HG03565 (cell line): Measurements from ENCODE around the gene KIF23.
A peak's percentile ranks its signal among the peaks of the same experiment; 100 is the strongest.

Experiments
- ATAC-seq: cut with Tn5 transposase; IDR thresholded peaks from one replicate; pipeline ENCODE4 v1.9.1; 2021; ENCODE audit warnings: mild to moderate bottlenecking, moderate library complexity; ENCODE audit not compliant: unreplicated experiment

Gene KIF23

DNA sequence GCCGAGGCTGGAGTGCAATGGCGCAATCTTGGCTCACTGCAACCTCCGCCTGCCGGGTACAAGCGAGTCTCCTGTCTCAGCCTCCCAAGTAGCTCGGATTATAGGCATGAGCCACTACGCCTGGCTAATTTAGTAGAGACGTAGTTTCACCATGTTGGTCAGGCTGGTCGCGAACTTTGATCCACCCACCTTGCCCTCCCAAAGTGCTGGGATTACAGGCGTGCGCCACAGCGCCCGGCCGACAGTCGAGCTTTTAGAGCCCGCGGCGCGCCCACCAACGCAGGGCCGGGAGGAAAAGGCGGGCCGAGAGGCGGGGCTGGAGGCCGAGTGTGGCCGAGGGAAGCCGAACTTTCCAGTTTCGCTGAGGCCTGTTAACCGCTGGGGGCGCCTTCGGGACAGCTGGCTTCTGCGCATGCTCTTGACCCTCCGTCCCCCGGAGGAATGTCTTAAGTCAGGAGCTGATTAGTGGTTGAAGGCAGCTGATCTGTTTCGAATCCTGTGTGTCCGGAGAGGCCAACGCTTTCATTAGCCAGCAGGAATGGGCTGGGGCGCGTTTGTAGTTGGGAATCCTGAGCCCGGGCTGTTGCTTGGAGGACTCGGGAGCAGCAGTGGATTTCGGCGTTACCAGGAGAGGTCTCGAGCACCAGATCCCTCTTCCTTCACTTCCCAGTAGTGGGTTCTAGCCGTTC is 48.5 kb downstream of the KIF23 start:
- peak; percentile 80 for ATAC-seq

DNA sequence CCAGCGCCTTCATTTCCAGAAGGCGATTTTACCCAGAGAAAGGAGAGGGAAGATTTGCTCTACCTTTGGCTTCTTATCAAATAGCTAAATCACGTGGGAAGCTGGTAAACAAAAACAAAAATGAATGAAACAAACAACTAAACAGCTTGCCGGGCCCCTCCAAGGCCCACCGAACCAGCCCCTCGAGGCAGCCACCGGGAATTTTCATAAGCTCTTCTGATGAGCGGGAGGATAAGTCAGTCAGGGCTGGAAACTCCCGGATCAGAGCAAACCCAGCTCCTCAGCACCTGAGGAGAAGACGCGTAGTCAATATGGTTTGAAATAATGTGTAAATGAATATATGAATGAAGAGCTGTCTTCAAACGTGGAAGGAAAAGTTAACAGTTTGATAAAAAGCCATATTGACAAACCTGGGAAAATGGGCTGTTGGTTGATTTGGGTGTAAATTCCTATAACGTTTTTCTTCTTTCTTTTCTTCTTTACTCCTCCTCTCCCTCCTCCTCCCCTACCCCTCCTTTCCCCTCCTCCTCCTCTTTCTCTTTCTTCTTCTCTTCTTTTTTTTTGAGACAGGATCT is 49.1 kb downstream of the KIF23 start:
- no peak for ATAC-seq

GRCh38 chr15:69465253-69465652 is 51.1 kb downstream of the KIF23 start:
- no peak for ATAC-seq

DNA sequence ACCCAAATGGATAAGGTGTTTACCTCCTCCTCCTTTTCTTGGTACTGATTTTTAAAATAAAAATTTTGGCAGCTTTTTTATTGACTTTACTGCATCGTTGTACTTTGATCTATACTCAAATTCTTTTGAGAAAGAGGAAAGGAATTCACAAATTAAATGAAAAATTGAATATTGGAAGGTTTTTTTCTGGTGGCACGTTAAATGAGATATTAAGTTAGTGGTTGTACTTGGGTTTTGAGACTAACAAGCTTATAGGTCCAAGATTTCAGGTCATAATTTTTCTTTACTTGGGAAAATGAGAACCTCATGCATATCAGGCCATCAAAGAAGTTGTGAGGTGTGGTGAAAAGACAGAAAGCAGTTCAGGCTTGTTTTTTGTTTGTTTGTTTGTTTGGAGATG is 52.6 kb downstream of the KIF23 start:
- no peak for ATAC-seq

GRCh38 chr15:69467636-69468035 is 53.5 kb downstream of the KIF23 start:
- no peak for ATAC-seq

DNA sequence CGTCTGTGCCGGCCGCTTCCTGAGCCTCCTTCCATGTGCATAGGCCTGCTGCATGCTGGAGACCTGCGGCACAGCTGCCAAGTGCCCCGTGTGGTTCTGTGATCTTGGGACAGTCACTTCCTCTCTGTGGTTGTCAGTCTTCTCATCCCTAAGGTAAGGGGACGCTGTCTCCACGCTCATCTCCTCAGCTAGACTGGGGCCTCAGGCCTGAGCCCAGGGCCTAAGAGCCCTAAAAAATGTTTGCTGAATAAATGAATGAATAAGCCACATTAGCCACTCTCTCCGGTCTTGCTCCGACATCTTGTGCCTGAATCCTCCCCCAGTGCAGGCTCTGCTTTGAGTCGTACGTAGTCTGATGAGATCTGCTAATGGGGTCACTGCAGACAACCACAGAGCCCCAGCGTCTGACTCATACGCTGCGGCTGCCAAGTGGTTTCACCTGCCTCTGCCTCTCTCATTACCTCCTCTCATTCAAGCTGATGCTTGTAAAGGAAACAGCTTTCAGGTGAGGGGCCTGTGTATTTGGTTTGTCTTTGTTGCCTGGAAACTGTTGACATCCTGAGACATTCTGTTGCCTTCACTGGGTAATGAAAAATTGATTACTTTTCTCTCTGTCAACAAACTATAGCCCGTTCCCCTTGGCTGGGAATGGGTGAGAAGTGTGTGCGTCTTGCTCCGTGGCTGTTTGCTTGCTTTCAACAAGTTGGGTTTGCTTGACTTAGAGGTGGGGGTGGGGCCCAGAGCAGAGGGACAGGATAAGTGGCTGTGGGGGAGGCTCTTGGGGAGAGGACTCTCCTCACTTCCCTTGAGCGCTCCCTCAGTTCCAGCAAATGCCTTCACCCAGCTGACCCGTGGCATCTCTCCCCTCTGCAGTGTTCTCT is 54.3 kb downstream of the KIF23 start:
- no peak for ATAC-seq

DNA sequence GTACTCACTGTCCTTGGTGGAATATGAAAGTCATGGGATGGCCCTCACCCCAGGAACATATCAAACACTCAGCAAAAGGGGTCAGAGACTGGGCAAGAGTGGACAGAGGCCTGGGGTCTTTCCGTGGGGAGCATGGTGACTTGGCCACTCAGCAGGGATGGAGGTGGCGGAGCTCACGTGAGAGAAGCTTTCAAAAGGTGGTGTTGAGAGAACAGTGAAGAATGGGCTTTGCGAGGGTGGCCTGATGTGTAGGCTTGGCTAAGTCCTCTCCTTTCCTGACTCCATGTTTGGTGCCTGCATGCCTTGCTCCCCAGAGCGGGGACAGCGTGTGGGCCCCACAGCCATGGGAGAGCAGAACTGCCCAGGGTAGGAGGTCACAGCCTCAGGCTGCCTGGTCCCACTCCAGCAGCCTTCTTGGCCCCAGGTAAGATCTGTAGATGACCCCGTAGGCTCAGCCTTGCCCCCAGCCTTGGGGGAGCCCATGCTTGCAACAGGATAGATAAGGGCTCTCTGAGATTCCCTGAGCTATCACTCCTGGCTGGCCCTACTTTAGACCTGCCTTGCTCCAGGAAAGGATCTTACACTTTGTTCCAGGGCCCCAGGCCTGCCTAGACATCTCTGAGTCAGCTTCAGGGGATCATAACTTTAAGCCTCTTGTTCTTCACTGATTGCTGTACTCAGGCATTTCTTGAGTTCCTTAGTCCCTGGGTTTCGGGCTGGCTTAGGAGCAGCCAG is 55.5 kb downstream of the KIF23 start:
- no peak for ATAC-seq

DNA sequence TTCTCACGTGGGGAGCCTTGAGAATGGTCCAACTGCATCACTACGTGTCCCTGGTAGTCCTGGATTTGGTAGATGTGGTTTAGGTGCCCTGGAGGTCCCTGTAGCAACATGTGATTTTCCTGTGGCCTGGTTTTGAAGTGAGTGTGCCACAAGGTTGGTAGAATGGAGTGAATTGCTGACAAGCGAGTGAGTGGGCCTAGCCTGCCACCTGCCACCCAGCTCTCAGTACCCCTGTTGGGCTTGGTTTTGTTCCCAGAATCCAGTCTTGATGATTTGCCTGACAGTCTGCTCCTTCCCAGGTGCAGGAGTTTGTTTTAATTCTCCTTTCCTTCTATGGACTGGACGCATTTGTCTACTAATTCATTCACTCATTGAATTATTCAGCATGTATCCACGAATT is 57.9 kb downstream of the KIF23 start:
- ATAC-seq: no peak

GRCh38 chr15:69472562-69472961 is 58.4 kb downstream of the KIF23 start:
- ATAC-seq: no peak

GRCh38 chr15:69474291-69474690 is 60.1 kb downstream of the KIF23 start:
- no peak for ATAC-seq

GRCh38 chr15:69474846-69475455 is 60.8 kb downstream of the KIF23 start:
- ATAC-seq: no peak

DNA sequence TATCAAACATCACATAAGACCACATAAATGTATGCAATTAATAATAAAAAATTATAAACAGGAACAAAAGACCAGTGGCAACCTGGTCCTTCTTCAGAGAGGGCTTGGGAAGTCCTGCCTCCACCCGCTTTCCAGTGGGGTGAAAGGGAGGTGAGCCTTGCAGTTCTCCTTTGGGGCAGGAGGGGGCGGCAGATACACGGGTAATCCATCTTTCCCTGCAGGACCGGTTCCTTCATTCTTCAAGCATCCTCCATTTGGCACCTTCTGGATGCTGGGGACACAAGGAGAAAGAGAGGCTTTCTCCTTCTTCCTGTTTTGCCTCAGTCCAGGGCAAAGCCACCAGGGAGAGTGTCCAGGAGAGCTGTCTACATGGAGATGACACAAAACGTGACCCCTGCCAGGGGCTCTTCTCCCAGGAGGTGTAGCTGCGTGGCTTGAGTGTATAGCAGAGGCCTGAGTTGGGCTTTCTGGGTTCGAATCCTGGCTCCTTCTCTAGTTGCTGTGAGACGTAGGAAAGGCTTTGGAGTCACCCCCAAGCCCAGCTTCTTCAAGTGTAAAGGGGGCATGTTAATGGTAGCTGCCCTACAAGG is 61.7 kb downstream of the KIF23 start:
- ATAC-seq: no peak

DNA sequence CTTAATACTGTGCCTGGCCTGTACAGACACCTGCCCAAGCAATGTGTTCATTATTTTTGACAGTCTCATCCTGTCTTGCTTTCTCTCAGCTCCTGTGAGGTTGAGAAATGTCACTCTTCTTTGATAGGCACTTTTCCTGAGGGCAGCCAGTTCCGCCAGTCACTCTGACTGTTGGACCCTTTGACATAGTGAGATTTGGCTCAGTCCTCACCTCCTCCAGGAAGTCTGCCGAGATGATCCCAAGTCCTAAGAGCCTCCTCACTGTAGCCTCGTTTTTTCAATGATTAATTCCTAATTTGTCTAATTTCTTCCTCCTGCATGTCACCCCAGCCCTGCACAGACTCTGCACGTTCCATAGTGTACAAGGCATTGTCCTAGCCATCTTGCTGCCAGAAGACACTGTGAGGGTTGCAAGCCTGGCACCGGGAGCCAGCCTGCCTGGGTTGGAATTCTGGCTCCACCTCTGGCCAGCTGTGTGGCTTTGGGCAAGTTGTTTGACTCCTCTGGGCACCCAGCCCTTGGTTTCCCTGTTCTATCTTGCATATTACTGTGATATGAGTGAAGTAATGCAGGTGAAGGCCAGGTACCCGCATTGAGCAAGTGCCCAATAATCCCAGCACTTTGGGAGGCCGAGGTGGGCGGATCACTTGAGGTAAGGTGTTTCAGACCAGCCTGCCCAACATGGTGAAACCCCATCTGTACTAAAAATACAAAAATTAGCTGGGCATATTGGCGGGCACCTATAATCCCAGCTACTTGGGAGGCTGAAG is 62.7 kb downstream of the KIF23 start:
- no peak for ATAC-seq

GRCh38 chr15:69478259-69478781 is 64.2 kb downstream of the KIF23 start:
- ATAC-seq: no peak

DNA sequence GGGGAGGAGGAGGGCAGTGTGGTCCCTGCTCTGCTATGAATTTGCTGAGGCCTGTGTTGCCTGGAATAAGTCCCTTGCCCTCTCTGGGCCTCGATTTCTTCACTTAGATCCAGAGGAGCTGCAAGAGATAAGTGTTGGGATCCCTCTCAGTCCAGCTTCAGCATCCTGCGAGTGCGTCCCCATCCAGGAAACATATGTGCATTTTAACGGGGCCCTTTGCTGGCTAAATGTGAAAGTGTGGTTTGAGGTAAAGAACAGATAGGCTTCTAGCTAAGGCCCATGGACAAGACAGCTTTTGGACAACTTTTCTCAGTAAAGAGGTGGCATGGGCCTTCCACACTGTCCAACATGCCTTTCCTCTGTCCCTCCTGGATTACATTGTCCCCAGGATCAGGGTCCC is 64.9 kb downstream of the KIF23 start:
- ATAC-seq: no peak

DNA sequence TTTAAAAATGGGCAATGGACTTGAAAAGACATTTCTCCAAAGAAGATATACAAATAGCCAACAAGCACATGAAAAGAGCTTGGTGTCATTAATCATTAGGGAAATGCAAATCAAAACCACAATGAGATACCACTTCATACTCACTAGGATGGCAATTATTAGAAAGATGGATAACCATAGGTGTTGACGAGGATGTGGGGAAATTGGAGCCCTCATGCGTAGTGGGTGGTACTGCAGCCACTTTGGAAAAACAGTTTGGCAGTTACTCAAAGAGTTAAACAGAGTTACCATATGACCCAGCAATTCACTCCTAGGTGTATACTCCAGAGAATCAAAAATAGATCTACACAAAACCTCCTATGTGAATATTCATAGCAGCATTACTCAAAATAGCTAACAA is 65.8 kb downstream of the KIF23 start:
- ATAC-seq: no peak

DNA sequence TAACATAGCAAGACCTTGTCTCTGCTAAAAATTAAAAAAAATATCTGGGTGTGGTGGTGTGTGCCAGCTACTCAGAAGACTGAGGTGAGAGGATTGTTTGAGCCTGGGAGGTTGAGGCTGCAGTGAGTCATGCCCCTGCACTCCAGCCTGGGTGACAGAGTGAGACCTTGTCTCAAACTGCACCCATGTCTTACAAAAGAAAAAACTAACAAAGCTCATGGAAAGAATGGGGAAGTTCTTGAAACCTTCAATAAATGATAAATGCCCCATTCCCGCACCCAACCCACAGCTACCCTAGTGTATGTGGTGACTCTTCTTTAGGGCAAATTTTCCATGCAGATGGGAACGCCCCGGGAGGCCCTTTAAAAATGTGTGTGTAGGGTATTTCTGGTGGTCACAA is 66.8 kb downstream of the KIF23 start:
- ATAC-seq: no peak

DNA sequence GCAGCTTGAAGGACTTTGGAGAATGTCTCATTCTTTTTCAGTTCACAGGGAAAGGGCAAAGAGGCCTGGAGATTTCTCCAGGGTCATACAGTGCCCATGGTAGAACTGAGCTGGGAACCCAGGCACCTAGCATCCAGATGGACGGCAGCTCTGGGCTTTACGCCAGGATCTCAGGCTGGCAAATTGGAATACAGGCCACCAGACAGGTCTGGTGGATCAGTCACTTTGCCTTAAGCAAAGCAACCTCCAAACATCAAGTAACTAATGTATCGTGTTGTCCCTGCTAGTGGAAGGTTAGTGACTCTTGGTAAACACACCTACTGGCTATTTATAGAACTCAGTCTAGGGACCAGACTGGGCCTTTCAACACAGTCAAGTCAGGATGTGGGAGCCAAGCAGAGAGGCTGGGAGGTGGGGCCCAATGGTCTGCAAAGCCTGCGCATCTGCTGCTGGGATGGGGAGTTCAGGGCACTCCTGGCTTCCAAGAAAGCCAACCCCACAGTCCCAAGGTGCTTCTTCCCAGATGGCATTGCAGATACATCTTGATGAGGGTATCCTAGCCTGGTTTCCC is 68.6 kb downstream of the KIF23 start:
- no peak for ATAC-seq

DNA sequence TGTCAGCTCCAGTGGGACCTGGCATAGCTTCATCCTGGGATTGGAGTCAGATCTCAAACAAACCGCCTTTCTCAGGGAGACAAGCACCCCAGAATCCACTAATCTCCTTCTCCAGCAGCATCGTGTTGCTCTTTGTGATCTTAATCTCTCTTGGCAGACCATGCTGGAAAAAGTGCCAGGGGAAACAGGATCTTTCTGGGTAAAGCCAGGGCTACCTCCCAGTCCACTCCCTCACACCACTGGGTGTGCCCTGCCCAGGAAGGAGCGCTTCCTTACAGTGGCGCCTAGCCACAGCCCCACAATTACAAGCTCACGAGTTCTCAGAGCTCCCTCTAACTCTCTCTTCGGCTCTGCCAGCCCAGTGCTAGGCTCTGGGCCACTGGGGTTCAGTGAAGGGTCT is 70.7 kb downstream of the KIF23 start:
- no peak for ATAC-seq
